PFSK-1 (cell line): Measurements from ENCODE around the gene CWC27.

Experiments used
- FOXP2 ChIP-seq: optimal IDR thresholded peaks from 2 replicates; pipeline ENCODE3; 2011; ENCODE audit warnings: borderline replicate concordance, control low read depth, inconsistent platforms; ENCODE audit not compliant: insufficient read depth; ENCODE audit errors: extremely low read length, extremely low read depth
- POLR2AphosphoS5 ChIP-seq: IDR thresholded peaks from 2 replicates; pipeline ENCODE4 v1.6.1; 2012; ENCODE audit warnings: low read depth, mild to moderate bottlenecking, control low read depth, low read length, moderate library complexity
- SIN3A ChIP-seq: IDR thresholded peaks from 2 replicates; pipeline ENCODE4 v1.6.1; 2012; ENCODE audit warnings: mild to moderate bottlenecking, low read length, moderate library complexity, borderline replicate concordance; ENCODE audit not compliant: insufficient read depth
- TAF1 ChIP-seq: IDR thresholded peaks from 2 replicates; pipeline ENCODE4 v1.6.1; 2012; ENCODE audit warnings: low read length, control low read depth, borderline replicate concordance; ENCODE audit not compliant: insufficient read depth
- TF ChIP-seq, protein P1 (sequence below), 2 experiments: IDR thresholded peaks; 2 replicates each; pipeline versions ENCODE4 v1.6.1 to v1.8.0; 2011 to 2012; ENCODE audit warnings: low read depth in 2 of 2, low read length in 2 of 2, control low read depth in 1 of 2, inconsistent platforms in 1 of 2, mild to moderate bottlenecking in 1 of 2, moderate library complexity in 1 of 2; ENCODE audit not compliant: insufficient read depth in 1 of 2

CWC27 gene

GRCh38 chr5:65055938-65056337 lies 287.2 kb downstream of the CWC27 start:
- TF ChIP-seq, protein P1, sequence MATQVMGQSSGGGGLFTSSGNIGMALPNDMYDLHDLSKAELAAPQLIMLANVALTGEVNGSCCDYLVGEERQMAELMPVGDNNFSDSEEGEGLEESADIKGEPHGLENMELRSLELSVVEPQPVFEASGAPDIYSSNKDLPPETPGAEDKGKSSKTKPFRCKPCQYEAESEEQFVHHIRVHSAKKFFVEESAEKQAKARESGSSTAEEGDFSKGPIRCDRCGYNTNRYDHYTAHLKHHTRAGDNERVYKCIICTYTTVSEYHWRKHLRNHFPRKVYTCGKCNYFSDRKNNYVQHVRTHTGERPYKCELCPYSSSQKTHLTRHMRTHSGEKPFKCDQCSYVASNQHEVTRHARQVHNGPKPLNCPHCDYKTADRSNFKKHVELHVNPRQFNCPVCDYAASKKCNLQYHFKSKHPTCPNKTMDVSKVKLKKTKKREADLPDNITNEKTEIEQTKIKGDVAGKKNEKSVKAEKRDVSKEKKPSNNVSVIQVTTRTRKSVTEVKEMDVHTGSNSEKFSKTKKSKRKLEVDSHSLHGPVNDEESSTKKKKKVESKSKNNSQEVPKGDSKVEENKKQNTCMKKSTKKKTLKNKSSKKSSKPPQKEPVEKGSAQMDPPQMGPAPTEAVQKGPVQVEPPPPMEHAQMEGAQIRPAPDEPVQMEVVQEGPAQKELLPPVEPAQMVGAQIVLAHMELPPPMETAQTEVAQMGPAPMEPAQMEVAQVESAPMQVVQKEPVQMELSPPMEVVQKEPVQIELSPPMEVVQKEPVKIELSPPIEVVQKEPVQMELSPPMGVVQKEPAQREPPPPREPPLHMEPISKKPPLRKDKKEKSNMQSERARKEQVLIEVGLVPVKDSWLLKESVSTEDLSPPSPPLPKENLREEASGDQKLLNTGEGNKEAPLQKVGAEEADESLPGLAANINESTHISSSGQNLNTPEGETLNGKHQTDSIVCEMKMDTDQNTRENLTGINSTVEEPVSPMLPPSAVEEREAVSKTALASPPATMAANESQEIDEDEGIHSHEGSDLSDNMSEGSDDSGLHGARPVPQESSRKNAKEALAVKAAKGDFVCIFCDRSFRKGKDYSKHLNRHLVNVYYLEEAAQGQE (IDR thresholded peaks at IDR 0.05; ENCODE audit: insufficient read depth in 1 of 2, low read depth in 2 of 2, low read length in 2 of 2): no peak
- no peak for TF ChIP-seq TAF1

DNA sequence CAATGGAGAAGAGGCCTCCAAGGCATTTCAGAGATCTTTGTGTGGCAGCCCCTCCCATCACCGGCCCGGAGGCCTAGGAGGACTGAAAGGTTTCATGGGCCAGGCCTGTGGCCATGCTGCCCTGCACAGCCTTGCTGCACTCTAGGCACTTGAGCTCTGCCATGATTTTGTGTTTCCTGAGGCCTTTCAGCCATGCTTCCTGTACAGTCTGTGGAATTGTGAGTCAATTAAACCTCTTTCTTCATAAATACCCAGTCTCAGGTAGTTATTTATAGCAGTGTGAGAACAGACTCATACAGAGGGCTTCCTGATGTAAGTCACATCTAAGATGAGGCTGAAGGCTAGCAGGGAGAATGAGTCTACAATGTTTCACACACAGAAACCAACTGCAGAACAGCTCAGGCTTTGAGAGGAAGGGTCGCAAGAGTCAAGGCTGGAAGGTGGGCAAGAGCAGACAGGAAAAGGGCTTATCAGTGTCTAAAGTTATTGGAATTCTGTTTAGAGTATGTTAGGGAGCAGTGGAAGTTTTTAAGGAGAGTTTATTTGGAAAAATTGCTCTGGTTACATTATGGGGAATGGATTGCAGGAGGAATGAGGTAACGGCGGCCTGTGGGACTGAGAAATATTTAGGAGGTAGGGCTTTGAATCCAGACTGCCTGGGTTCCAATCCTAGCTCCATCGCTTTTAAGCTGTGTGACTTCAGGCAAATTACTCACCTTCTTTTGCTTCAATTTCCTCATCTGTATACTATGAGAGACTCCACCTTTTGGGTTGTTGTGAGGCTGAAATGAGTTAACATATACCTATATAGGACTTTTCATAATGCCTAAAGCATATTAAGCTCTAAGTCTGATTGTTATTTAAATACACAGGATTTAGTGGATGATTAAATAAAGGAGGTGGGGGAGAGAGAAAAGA lies 291.2 kb downstream of the CWC27 start:
- TF ChIP-seq, protein P1 (IDR thresholded peaks at IDR 0.05; ENCODE audit: insufficient read depth in 1 of 2, low read depth in 2 of 2, low read length in 2 of 2): no peak
- TF ChIP-seq POLR2AphosphoS5: no peak
- TF ChIP-seq SIN3A: no peak
- no peak for TF ChIP-seq FOXP2
- no peak for TF ChIP-seq TAF1

GRCh38 chr5:65061250-65061973 lies 292.7 kb downstream of the CWC27 start:
- no peak for TF ChIP-seq TAF1
- TF ChIP-seq POLR2AphosphoS5: no peak
- TF ChIP-seq, protein P1 (IDR thresholded peaks at IDR 0.05; ENCODE audit: insufficient read depth in 1 of 2, low read depth in 2 of 2, low read length in 2 of 2): no peak
- TF ChIP-seq FOXP2: no peak

GRCh38 chr5:65061974-65062353 lies 293.2 kb downstream of the CWC27 start:
- TF ChIP-seq, protein P1 (IDR thresholded peaks at IDR 0.05; ENCODE audit: insufficient read depth in 1 of 2, low read depth in 2 of 2, low read length in 2 of 2): no peak
- TF ChIP-seq SIN3A (no peak), POLR2AphosphoS5 (no peak), TAF1 (no peak)
